GM12878 (cell line): Measurements from ENCODE around the gene MIAT. TPM values are rescaled to one million over a fixed set of nuclear protein-coding genes. Genes with fewer than 3 reads are reported as not detected.

Experiments used
- ATAC-seq: fragments of 200-7000 bp; cut with Tn5 transposase; 3 replicates; pipeline ENCODE4 v1.9.1; 2020; ENCODE audit warnings: mild to moderate bottlenecking, moderate library complexity
- BruUV-seq: library from RNA; stranded (reverse); fragments of 400-500 nt; replicated peaks from 2 replicates; lab custom pipeline; 2021; lab: Mats Ljungman, UMichigan
- CTCF ChIA-PET: fragments of 300-600 bp; sonication (Branson Sonifier 250); formaldehyde crosslinking; extraction: SDS; loops from one replicate; lab custom pipeline; 2021; ENCODE audit warnings: inconsistent platforms; lab: Yijun Ruan, JAX
- POLR2A ChIA-PET: fragments of 350-600 bp; formaldehyde crosslinking; extraction: SDS; loops from one replicate; lab custom pipeline; 2021; ENCODE audit warnings: inconsistent platforms; lab: Charles Lee
- RAD21 ChIA-PET: fragments of 300-600 bp; sonication (Branson Sonifier 250); formaldehyde crosslinking; loops from one replicate; lab custom pipeline; 2023; ENCODE audit warnings: antibody characterized with exemption; ENCODE audit not compliant: unreplicated experiment; lab: Charles Lee
- SMC1A ChIA-PET: fragments of 300-600 bp; sonication (Branson Sonifier 250); formaldehyde crosslinking; loops from one replicate; lab custom pipeline; 2023; ENCODE audit not compliant: unreplicated experiment, uncharacterized antibody; lab: Charles Lee
- DNase-seq: peaks from one replicate; pipeline ENCODE4 v3.0.0-alpha.2; 2011; ENCODE audit warnings: low read depth, low spot score
- FAIRE-seq: peaks from 3 replicates; lab custom pipeline; 2011; peaks lifted over from hg19 to GRCh38; lab: Jason Lieb, UNC
- H2AFZ ChIP-seq: 2 replicates; pipeline ENCODE4 v1.6.0; 2011; ENCODE audit warnings: low read depth, low read length, control low read depth; ENCODE audit not compliant: control insufficient read depth
- H3K27ac ChIP-seq: 2 replicates; pipeline ENCODE4 v1.5.1; 2011; ENCODE audit warnings: control low read depth; ENCODE audit not compliant: control insufficient read depth, insufficient read depth
- H3K27me3 ChIP-seq, 2 experiments: replicated peaks in 1 of 2; 2 replicates each; pipeline versions ENCODE4 v1.6.0 to v1.6.1; 2011; ENCODE audit warnings: low read length in 1 of 2; ENCODE audit not compliant: control insufficient read depth in 2 of 2, insufficient read depth in 2 of 2
- H3K36me3 ChIP-seq, 2 experiments: 2 replicates each; pipeline ENCODE4 v1.5.1; 2011; ENCODE audit warnings: low read length in 1 of 2; ENCODE audit not compliant: control insufficient read depth in 2 of 2, insufficient read depth in 2 of 2
- H3K4me1 ChIP-seq: 2 replicates; pipeline ENCODE4 v1.6.1; 2011; ENCODE audit warnings: mild to moderate bottlenecking, low read length, moderate library complexity, mixed read lengths; ENCODE audit not compliant: control insufficient read depth, insufficient read depth
- H3K4me2 ChIP-seq: 2 replicates; pipeline ENCODE4 v1.6.0; 2011; ENCODE audit warnings: control low read depth; ENCODE audit not compliant: control insufficient read depth, insufficient read depth
- H3K4me3 ChIP-seq: fragments of 200-600 bp; sonication (generic); 2 replicates; pipeline ENCODE4 v1.5.1; 2016
- H3K79me2 ChIP-seq: 2 replicates; pipeline ENCODE4 v1.6.0; 2011; ENCODE audit warnings: low read length; ENCODE audit not compliant: control insufficient read depth, insufficient read depth
- H3K9ac ChIP-seq: 2 replicates; pipeline ENCODE4 v1.8.0; 2011; ENCODE audit warnings: low read length, control low read depth, mixed read lengths; ENCODE audit not compliant: control insufficient read depth, insufficient read depth
- H3K9me3 ChIP-seq: replicated peaks from 3 replicates; pipeline ENCODE4 v1.5.1; 2011; ENCODE audit warnings: mild to moderate bottlenecking, low read length; ENCODE audit not compliant: control insufficient read depth, insufficient read depth
- H4K20me1 ChIP-seq: 2 replicates; pipeline ENCODE4 v1.6.0; 2011; ENCODE audit not compliant: control insufficient read depth, insufficient read depth
- ASH2L ChIP-seq: fragments of 300-600, 200-600 bp; sonication (generic); IDR thresholded peaks from 2 replicates; pipeline ENCODE4 v1.6.1; 2017; ENCODE audit warnings: low read depth, mild to moderate bottlenecking, borderline replicate concordance
- ATF7 ChIP-seq: fragments of 450-650 bp; IDR thresholded peaks from 2 replicates; pipeline ENCODE4 v1.6.1; 2016; ENCODE audit warnings: low read depth, mild to moderate bottlenecking
- BMI1 ChIP-seq: fragments of 450-650 bp; IDR thresholded peaks from 2 replicates; pipeline ENCODE4 v1.6.1; 2016; ENCODE audit warnings: mild to moderate bottlenecking, moderate library complexity, borderline replicate concordance
- BRCA1 ChIP-seq: IDR thresholded peaks from 2 replicates; pipeline ENCODE4 v1.6.1; 2011; ENCODE audit warnings: low read depth, low read length, improper control_type of control experiment
- CREM ChIP-seq: IDR thresholded peaks from 2 replicates; pipeline ENCODE4 v1.6.1; 2014; ENCODE audit warnings: antibody characterized with exemption, low read depth
- FOXK2 ChIP-seq: fragments of 450-650 bp; IDR thresholded peaks from 2 replicates; pipeline ENCODE4 v1.6.1; 2017; ENCODE audit warnings: mild to moderate bottlenecking, moderate library complexity
- HDGF ChIP-seq: fragments of 450-650 bp; IDR thresholded peaks from 2 replicates; pipeline ENCODE4 v1.6.1; 2016; ENCODE audit warnings: antibody characterized with exemption
- POLR2AphosphoS2 ChIP-seq: IDR thresholded peaks from 2 replicates; pipeline ENCODE4 v1.6.1; 2011; ENCODE audit warnings: low read depth, mild to moderate bottlenecking, low read length, improper control_type of control experiment, moderate library complexity
- RAD21 ChIP-seq: IDR thresholded peaks from 2 replicates; pipeline ENCODE4 v1.6.1; 2011; ENCODE audit warnings: mild to moderate bottlenecking, low read depth, low read length, moderate library complexity; ENCODE audit not compliant: insufficient read depth
- RFX5 ChIP-seq: IDR thresholded peaks from 2 replicates; pipeline ENCODE4 v1.6.1; 2011; ENCODE audit warnings: low read depth, low read length, improper control_type of control experiment
- SMAD1 ChIP-seq: fragments of 450-650 bp; IDR thresholded peaks from 2 replicates; pipeline ENCODE4 v1.6.1; 2018; ENCODE audit warnings: mild to moderate bottlenecking, low read depth; ENCODE audit not compliant: partially characterized antibody
- SUPT20H ChIP-seq: IDR thresholded peaks from 2 replicates; pipeline ENCODE4 v1.6.1; 2011; ENCODE audit warnings: low read depth, mild to moderate bottlenecking, low read length, moderate library complexity, borderline replicate concordance; ENCODE audit not compliant: control insufficient read depth
- SUZ12 ChIP-seq: fragments of 200-600 bp; sonication (generic); IDR thresholded peaks from one replicate; pipeline ENCODE4 v1.6.1; 2018; ENCODE audit warnings: antibody characterized with exemption, mild to moderate bottlenecking; ENCODE audit not compliant: unreplicated experiment
- TARDBP ChIP-seq: IDR thresholded peaks from 2 replicates; pipeline ENCODE4 v1.6.1; 2016; ENCODE audit warnings: borderline replicate concordance
- YY1 ChIP-seq: IDR thresholded peaks from 2 replicates; pipeline ENCODE4 v1.6.1; 2011; ENCODE audit warnings: low read depth, mild to moderate bottlenecking, low read length
- ZBED1 ChIP-seq: IDR thresholded peaks from 2 replicates; pipeline ENCODE4 v1.6.1; 2016; ENCODE audit warnings: borderline replicate concordance
- ZNF274 ChIP-seq: IDR thresholded peaks from one replicate; pipeline ENCODE4 v1.8.0; 2011; ENCODE audit not compliant: insufficient read length, insufficient read depth
- WGBS: methylation state at CpG from one replicate; pipeline ENCODE4 v1.1.6; 2016; ENCODE audit warnings: low lambda C conversion rate; ENCODE audit not compliant: insufficient replicate concordance, insufficient coverage; ENCODE audit errors: missing lambda C conversion rate; 5-methylcytosine and 5-hydroxymethylcytosine counted together
- in situ Hi-C: fragments of 300-500 bp; cut with MboI; formaldehyde crosslinking; loops from 9 replicates; pipeline ENCODE4 v1.14.3; 2018; ENCODE audit warnings: mixed read lengths
- intact Hi-C: fragments of 100-400 bp; cut with micrococcal nuclease; formaldehyde crosslinking; loops from one replicate; pipeline ENCODE4 v1.14.2; 2022; ENCODE audit not compliant: unreplicated experiment
- polyA plus RNA-seq, 11 experiments: library from polyadenylated mRNA; depleted of rRNA in 4 of 11; unstranded in 6 of 11; stranded (reverse) in 5 of 11; fragments of >200 nt; fragmentation: Nextera tagmentation in 4 of 11; fragmentation: Illumina TruSeq in 1 of 11; extraction: Ambion mirVana in 4 of 11; extraction: Trizol in 1 of 11; gene quantifications; 1 replicate in 1 of 11; 2 replicates in 10 of 11; pipeline versions ENCODE4 v1.2.1 to v1.2.3, GENCODE V29; 2011 to 2016; ENCODE audit warnings: inconsistent platforms in 2 of 11, missing spikeins in 2 of 11, low read depth in 1 of 11
- total RNA-seq, 4 experiments: library from RNA; depleted of rRNA in 3 of 4; stranded (reverse); fragments of >200 nt in 3 of 4; fragmentation: Illumina TruSeq in 1 of 4; extraction: Trizol in 1 of 4; gene quantifications; 2 replicates each; pipeline versions ENCODE4 v1.2.1 to v1.2.3, GENCODE V29; 2013 to 2021
- TF ChIP-seq, protein P1 (sequence below): fragments of 450-650 bp; IDR thresholded peaks from 2 replicates; pipeline ENCODE4 v1.6.1; 2016; ENCODE audit warnings: mild to moderate bottlenecking, moderate library complexity, borderline replicate concordance
- TF ChIP-seq, protein P2 (sequence below): fragments of 150-350 bp; IDR thresholded peaks from 2 replicates; pipeline ENCODE4 v1.6.1; 2014; ENCODE audit warnings: mild to moderate bottlenecking, low read depth, low read length

Gene MIAT
- total and polyA plus RNA-seq, 10 of the 15 experiments (the other 5 are each of a cell fraction or from before 2014, with no cell fraction given), result 0.39 to 13.7 (median 4.6) TPM

DNA sequence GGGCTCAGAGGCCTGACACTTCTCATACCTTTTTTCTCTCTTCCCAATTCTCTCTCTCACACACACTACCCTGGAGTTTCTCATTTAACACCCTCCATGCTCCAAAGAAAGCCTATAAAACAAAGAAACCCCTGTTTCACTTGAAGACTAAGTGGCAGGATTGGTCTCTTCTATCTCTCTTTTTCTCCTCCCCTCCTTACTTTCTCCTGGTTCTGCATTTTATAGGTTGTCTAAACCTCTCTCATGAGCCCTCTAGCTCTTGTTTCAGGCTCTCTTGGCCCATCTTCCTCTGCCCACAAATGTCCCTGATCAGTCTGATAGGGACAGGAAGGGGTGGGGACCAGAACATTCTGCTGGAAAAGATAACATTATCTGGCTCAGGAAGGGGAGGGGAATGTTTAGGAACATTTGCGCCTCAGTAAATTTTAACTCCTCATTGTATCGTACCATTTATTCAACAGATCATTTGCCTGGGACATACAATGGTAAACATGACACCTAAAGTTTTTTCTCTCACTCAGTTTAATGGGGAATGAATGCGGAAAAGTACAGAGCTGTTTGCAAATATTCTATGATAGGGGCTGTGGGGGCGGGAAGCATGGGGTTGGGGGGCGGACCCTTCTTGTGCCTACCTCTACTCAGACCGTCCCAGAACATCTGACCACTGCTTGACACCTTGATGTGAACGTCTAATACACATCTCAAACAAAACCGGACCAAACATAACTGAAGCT is 24.8 kb upstream of the MIAT start:
- in situ Hi-C loops, result no loop called here

More for the DNA sequence above, 24.8 kb upstream of the MIAT start:
- ChIA-PET POLR2A (interaction anchor here (0.7 kb wide), 1 partner anchor 660 kb away, joined by 3 read pairs; no protein-coding TSS in a partner anchor), SMC1A (interaction anchor here (0.6 to 0.8 kb wide), 2 partner anchors 22 to 41 kb away, joined by 3 to 4 read pairs; no protein-coding TSS in a partner anchor), CTCF (interaction anchor here (0.6 to 0.9 kb wide), 4 partner anchors 9 to 1172 kb away, joined by 3 to 4 read pairs (median 3); no protein-coding TSS in a partner anchor), RAD21 (no interaction called here)
- H4K20me1 ChIP-seq, result no peaks in the 10 kb centered on the region
- no peak overlapping the region for H3K9ac ChIP-seq
- no TSS peak for BruUV-seq
- H3K9me3 ChIP-seq, result peaks cover 1% of the 10 kb centered on the region; the same call in 1 of the 3 replicates
- intact Hi-C loops, result no loop called here
- H3K27me3 ChIP-seq, result no peaks in the 10 kb centered on the region
- no peak overlapping the region for H3K4me2 ChIP-seq
- H3K4me3 ChIP-seq, result no peak overlapping the region
- no peak for DNase-seq
- ATAC-seq, result no peak
- no peaks in the 10 kb centered on the region for H3K36me3 ChIP-seq
- H2AFZ ChIP-seq, result no peak overlapping the region
- no peak for FAIRE-seq
- TF ChIP-seq YY1, result no peak
- no peak for TF ChIP-seq BRCA1
- TF ChIP-seq BMI1, result no peak
- TF ChIP-seq RAD21, result no peak
- TF ChIP-seq ATF7, result no peak
- no peak for TF ChIP-seq ASH2L
- TF ChIP-seq RFX5, result no peak
- TF ChIP-seq, protein P1, sequence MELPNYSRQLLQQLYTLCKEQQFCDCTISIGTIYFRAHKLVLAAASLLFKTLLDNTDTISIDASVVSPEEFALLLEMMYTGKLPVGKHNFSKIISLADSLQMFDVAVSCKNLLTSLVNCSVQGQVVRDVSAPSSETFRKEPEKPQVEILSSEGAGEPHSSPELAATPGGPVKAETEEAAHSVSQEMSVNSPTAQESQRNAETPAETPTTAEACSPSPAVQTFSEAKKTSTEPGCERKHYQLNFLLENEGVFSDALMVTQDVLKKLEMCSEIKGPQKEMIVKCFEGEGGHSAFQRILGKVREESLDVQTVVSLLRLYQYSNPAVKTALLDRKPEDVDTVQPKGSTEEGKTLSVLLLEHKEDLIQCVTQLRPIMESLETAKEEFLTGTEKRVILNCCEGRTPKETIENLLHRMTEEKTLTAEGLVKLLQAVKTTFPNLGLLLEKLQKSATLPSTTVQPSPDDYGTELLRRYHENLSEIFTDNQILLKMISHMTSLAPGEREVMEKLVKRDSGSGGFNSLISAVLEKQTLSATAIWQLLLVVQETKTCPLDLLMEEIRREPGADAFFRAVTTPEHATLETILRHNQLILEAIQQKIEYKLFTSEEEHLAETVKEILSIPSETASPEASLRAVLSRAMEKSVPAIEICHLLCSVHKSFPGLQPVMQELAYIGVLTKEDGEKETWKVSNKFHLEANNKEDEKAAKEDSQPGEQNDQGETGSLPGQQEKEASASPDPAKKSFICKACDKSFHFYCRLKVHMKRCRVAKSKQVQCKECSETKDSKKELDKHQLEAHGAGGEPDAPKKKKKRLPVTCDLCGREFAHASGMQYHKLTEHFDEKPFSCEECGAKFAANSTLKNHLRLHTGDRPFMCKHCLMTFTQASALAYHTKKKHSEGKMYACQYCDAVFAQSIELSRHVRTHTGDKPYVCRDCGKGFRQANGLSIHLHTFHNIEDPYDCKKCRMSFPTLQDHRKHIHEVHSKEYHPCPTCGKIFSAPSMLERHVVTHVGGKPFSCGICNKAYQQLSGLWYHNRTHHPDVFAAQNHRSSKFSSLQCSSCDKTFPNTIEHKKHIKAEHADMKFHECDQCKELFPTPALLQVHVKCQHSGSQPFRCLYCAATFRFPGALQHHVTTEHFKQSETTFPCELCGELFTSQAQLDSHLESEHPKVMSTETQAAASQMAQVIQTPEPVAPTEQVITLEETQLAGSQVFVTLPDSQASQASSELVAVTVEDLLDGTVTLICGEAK, result no peak
- no peak for TF ChIP-seq SMAD1
- no peak for TF ChIP-seq ZNF274
- TF ChIP-seq ZBED1, result no peak
- TF ChIP-seq, protein P2, sequence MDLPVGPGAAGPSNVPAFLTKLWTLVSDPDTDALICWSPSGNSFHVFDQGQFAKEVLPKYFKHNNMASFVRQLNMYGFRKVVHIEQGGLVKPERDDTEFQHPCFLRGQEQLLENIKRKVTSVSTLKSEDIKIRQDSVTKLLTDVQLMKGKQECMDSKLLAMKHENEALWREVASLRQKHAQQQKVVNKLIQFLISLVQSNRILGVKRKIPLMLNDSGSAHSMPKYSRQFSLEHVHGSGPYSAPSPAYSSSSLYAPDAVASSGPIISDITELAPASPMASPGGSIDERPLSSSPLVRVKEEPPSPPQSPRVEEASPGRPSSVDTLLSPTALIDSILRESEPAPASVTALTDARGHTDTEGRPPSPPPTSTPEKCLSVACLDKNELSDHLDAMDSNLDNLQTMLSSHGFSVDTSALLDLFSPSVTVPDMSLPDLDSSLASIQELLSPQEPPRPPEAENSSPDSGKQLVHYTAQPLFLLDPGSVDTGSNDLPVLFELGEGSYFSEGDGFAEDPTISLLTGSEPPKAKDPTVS, result no peak
- no peak for TF ChIP-seq FOXK2
- no peak for TF ChIP-seq HDGF
- no peak for TF ChIP-seq POLR2AphosphoS2
- TF ChIP-seq SUZ12, result no peak
- TF ChIP-seq TARDBP, result no peak
- TF ChIP-seq CREM, result no peak
- TF ChIP-seq SUPT20H, result no peak
- no peaks in the 10 kb centered on the region for H3K4me1 ChIP-seq
- no peaks in the 10 kb centered on the region for H3K79me2 ChIP-seq
- no peak overlapping the region for H3K27ac ChIP-seq
- 56% methylated on average over 8 of the region's 8 CpGs for WGBS
